Mesenchymal stem cell (in vitro differentiated cells and primary cell): Measurements from ENCODE around the gene VIPR2.
"Not testable (repeated sequence)": the region's sequence is repeated elsewhere in the genome, so short reads cannot be mapped to it uniquely, and the experiment has no call there.

ENCODE experiments used
- DNase-seq: peaks from one replicate; pipeline ENCODE4 v3.0.0-alpha.2; 2013
- H2AFZ ChIP-seq: one replicate; pipeline ENCODE4 v1.6.1; 2013; ENCODE audit warnings: low read depth, mild to moderate bottlenecking, control low read depth, inconsistent platforms, low read length, moderate library complexity
- H2AK5ac ChIP-seq: 2 replicates; pipeline ENCODE4 v1.6.1; 2013; ENCODE audit warnings: low read length, moderate library complexity, mild to moderate bottlenecking, inconsistent platforms; ENCODE audit not compliant: severe bottlenecking
- H2BK120ac ChIP-seq: one replicate; pipeline ENCODE4 v1.6.1; 2013; ENCODE audit warnings: low read depth, mild to moderate bottlenecking, inconsistent platforms, low read length, moderate library complexity
- H2BK12ac ChIP-seq, 2 experiments: one replicate each; pipeline ENCODE4 v1.6.1; 2013; ENCODE audit warnings: inconsistent platforms in 2 of 2, low read length in 2 of 2, mild to moderate bottlenecking in 2 of 2, moderate library complexity in 2 of 2, control low read depth in 1 of 2
- H2BK15ac ChIP-seq: one replicate; pipeline ENCODE4 v1.6.1; 2013; ENCODE audit warnings: mild to moderate bottlenecking, low read depth, inconsistent platforms; ENCODE audit not compliant: poor library complexity, severe bottlenecking
- H2BK5ac ChIP-seq: 2 replicates; pipeline ENCODE4 v1.6.1; 2013; ENCODE audit warnings: low read depth, mild to moderate bottlenecking, low read length, control low read depth, inconsistent platforms; ENCODE audit not compliant: poor library complexity, severe bottlenecking
- H3K14ac ChIP-seq, 2 experiments: one replicate each; pipeline ENCODE4 v1.6.1; 2013; ENCODE audit warnings: inconsistent platforms in 2 of 2, low read length in 2 of 2, control low read depth in 1 of 2, mild to moderate bottlenecking in 1 of 2, moderate library complexity in 1 of 2
- H3K18ac ChIP-seq, 2 experiments: one replicate each; pipeline ENCODE4 v1.6.1; 2013; ENCODE audit warnings: inconsistent platforms in 2 of 2, low read length in 2 of 2, control low read depth in 1 of 2, low read depth in 1 of 2, mild to moderate bottlenecking in 1 of 2
- H3K23ac ChIP-seq, 2 experiments: one replicate each; pipeline ENCODE4 v1.6.1; 2013; ENCODE audit warnings: inconsistent platforms in 2 of 2, low read length in 2 of 2, mild to moderate bottlenecking in 2 of 2, moderate library complexity in 2 of 2, control low read depth in 1 of 2
- H3K27ac ChIP-seq: 2 replicates; pipeline ENCODE4 v1.5.1; 2013; ENCODE audit warnings: mild to moderate bottlenecking, moderate library complexity, low read length, control low read depth, inconsistent platforms; ENCODE audit not compliant: poor library complexity, severe bottlenecking
- H3K27me3 ChIP-seq, 2 experiments: 2 replicates each; pipeline versions ENCODE4 v1.6.1 to v1.7.0; 2013; ENCODE audit warnings: low read length in 2 of 2, mild to moderate bottlenecking in 2 of 2, moderate library complexity in 2 of 2, control low read depth in 1 of 2, inconsistent platforms in 1 of 2; ENCODE audit not compliant: control insufficient read depth in 1 of 2, insufficient read depth in 1 of 2
- H3K36me3 ChIP-seq, 2 experiments: 2 replicates each; pipeline versions ENCODE4 v1.6.1 to v1.7.0; 2013; ENCODE audit warnings: low read length in 2 of 2, control low read depth in 1 of 2, inconsistent platforms in 1 of 2, low read depth in 1 of 2, mild to moderate bottlenecking in 1 of 2; ENCODE audit not compliant: insufficient read depth in 2 of 2, control insufficient read depth in 1 of 2
- H3K4ac ChIP-seq, 2 experiments: one replicate each; pipeline ENCODE4 v1.6.1; 2013; ENCODE audit warnings: inconsistent platforms in 2 of 2, low read length in 2 of 2, mild to moderate bottlenecking in 2 of 2, moderate library complexity in 2 of 2, control low read depth in 1 of 2, low read depth in 1 of 2
- H3K4me1 ChIP-seq: 2 replicates; pipeline ENCODE4 v1.6.1; 2013; ENCODE audit warnings: low read depth, low read length, control low read depth; ENCODE audit not compliant: control insufficient read depth, insufficient read depth
- H3K4me2 ChIP-seq: 2 replicates; pipeline ENCODE4 v1.6.1; 2013; ENCODE audit warnings: low read length, mild to moderate bottlenecking, inconsistent platforms; ENCODE audit not compliant: poor library complexity, severe bottlenecking
- H3K4me3 ChIP-seq, 2 experiments: 2 replicates each; pipeline versions ENCODE4 v1.5.1 to v1.7.0; 2013; ENCODE audit warnings: low read length in 2 of 2, mild to moderate bottlenecking in 2 of 2, control low read depth in 1 of 2, low read depth in 1 of 2; ENCODE audit not compliant: insufficient read depth in 1 of 2
- H3K79me1 ChIP-seq: replicated peaks from 2 replicates; pipeline ENCODE4 v1.6.1; 2013; ENCODE audit warnings: mild to moderate bottlenecking, control low read depth, low read length, inconsistent platforms; ENCODE audit not compliant: poor library complexity, severe bottlenecking
- H3K9ac ChIP-seq: 2 replicates; pipeline ENCODE4 v1.7.0; 2013; ENCODE audit warnings: mild to moderate bottlenecking, low read length, moderate library complexity
- H3K9me3 ChIP-seq: 2 replicates; pipeline ENCODE4 v1.7.0; 2013; ENCODE audit warnings: mild to moderate bottlenecking, low read length; ENCODE audit not compliant: control insufficient read depth
- H4K8ac ChIP-seq: one replicate; pipeline ENCODE4 v1.6.1; 2013; ENCODE audit warnings: inconsistent platforms, mild to moderate bottlenecking, low read length, moderate library complexity
- H4K91ac ChIP-seq: one replicate; pipeline ENCODE4 v1.6.1; 2013; ENCODE audit warnings: mild to moderate bottlenecking, low read length, inconsistent platforms
- WGBS: methylation state at CpG from one replicate; pipeline ENCODE4 v1.1.7; 2013; ENCODE audit warnings: mixed read lengths; 5-methylcytosine and 5-hydroxymethylcytosine counted together

VIPR2 gene

GRCh38 chr7:159125104-159125954 is 19.3 kb downstream of the VIPR2 start:
- no peak overlapping the region for H3K23ac ChIP-seq
- H3K9ac ChIP-seq: no peak overlapping the region
- 58% methylated on average over 9 of the region's 9 CpGs for WGBS
- H2BK15ac ChIP-seq: no peak overlapping the region
- H3K79me1 ChIP-seq: no peaks in the 10 kb centered on the region
- no peak overlapping the region for H3K14ac ChIP-seq
- H3K4me2 ChIP-seq: no peak overlapping the region
- H3K9me3 ChIP-seq: no peaks in the 10 kb centered on the region
- H3K4ac ChIP-seq: no peak overlapping the region
- no peak overlapping the region for H2AFZ ChIP-seq
- no peak overlapping the region for H2BK120ac ChIP-seq
- H4K8ac ChIP-seq: no peak overlapping the region
- H4K91ac ChIP-seq: no peak overlapping the region
- H3K4me3 ChIP-seq: no peak overlapping the region
- no peaks in the 10 kb centered on the region for H3K4me1 ChIP-seq
- H2BK12ac ChIP-seq: no peak overlapping the region
- DNase-seq: no peak
- H2BK5ac ChIP-seq: no peak overlapping the region
- no peak overlapping the region for H2AK5ac ChIP-seq
- no peaks in the 10 kb centered on the region for H3K36me3 ChIP-seq
- H3K27ac ChIP-seq: no peak overlapping the region
- H3K18ac ChIP-seq: no peak overlapping the region
- peaks cover 0 to 20% of the 10 kb centered on the region in 2 experiments for H3K27me3 ChIP-seq

- peaks cover 0 to 19% of the 10 kb centered on the region in 2 experiments for H3K27me3 ChIP-seq
- H3K18ac ChIP-seq, H3K36me3 ChIP-seq, H2AFZ ChIP-seq, H3K14ac ChIP-seq, H3K9ac ChIP-seq, H3K4ac ChIP-seq, H3K4me1 ChIP-seq, DNase-seq, H2BK5ac ChIP-seq, H2BK12ac ChIP-seq, H2BK120ac ChIP-seq, H2BK15ac ChIP-seq, H2AK5ac ChIP-seq, H3K4me3 ChIP-seq, H3K27ac ChIP-seq, H4K91ac ChIP-seq, H3K4me2 ChIP-seq, H3K9me3 ChIP-seq, H4K8ac ChIP-seq, H3K23ac ChIP-seq, H3K79me1 ChIP-seq: not testable (repeated sequence)
- WGBS: 30% methylated on average over 1 of the region's 1 CpG
Observed at GRCh38 chr7:159123793-159124192, 20.9 kb downstream of the VIPR2 start.

- not testable (repeated sequence) for H2BK15ac ChIP-seq, H3K79me1 ChIP-seq, H2BK5ac ChIP-seq, H2BK12ac ChIP-seq, H4K91ac ChIP-seq, H3K4me1 ChIP-seq, H2BK120ac ChIP-seq, DNase-seq, H3K14ac ChIP-seq, H3K9me3 ChIP-seq, H3K23ac ChIP-seq, H3K4ac ChIP-seq, H3K36me3 ChIP-seq, H4K8ac ChIP-seq, H3K4me2 ChIP-seq, H3K4me3 ChIP-seq, H3K18ac ChIP-seq, H3K27ac ChIP-seq, H2AFZ ChIP-seq, H3K9ac ChIP-seq, H2AK5ac ChIP-seq
- H3K27me3 ChIP-seq: peaks cover 0 to 19% of the 10 kb centered on the region in 2 experiments
Observed at GRCh38 chr7:159123294-159123693, 21.4 kb downstream of the VIPR2 start.

- Histone ChIP-seq H2BK12ac (no peak overlapping the region), H2BK120ac (no peak overlapping the region), H3K36me3 (no peaks in the 10 kb centered on the region), H3K27ac (no peak overlapping the region), H3K4me3 (no peak overlapping the region), H2AFZ (no peak overlapping the region), H3K4me2 (no peak overlapping the region), H3K18ac (no peak overlapping the region), H3K9ac (no peak overlapping the region), H3K9me3 (no peaks in the 10 kb centered on the region), H4K91ac (no peak overlapping the region), H3K14ac (no peak overlapping the region), H3K4ac (no peak overlapping the region), H3K23ac (no peak overlapping the region), H3K27me3 (peaks cover 0 to 17% of the 10 kb centered on the region in 2 experiments), H2AK5ac (no peak overlapping the region), H2BK5ac (no peak overlapping the region), H2BK15ac (no peak overlapping the region), H3K79me1 (no peaks in the 10 kb centered on the region), H4K8ac (no peak overlapping the region), H3K4me1 (no peaks in the 10 kb centered on the region)
- WGBS: 73% methylated on average over 7 of the region's 7 CpGs
- no peak for DNase-seq
Observed at GRCh38 chr7:159122276-159122675, 22.4 kb downstream of the VIPR2 start.
